Stimulated activated CD4-positive, alpha-beta T cell treated with anti-CD3 and anti-CD28 coated beads, Interleukin-15, amount 100 ng/mL, for 1 hour (primary cell): ENCODE data around the gene ZNF778.

Experiments
- DNase-seq, 2 donors: peaks; one replicate each; pipeline ENCODE4 v3.0.0-alpha.2; 2020; ENCODE audit warnings: low read depth in 1 of 2, low spot score in 1 of 2

ZNF778 gene

DNA sequence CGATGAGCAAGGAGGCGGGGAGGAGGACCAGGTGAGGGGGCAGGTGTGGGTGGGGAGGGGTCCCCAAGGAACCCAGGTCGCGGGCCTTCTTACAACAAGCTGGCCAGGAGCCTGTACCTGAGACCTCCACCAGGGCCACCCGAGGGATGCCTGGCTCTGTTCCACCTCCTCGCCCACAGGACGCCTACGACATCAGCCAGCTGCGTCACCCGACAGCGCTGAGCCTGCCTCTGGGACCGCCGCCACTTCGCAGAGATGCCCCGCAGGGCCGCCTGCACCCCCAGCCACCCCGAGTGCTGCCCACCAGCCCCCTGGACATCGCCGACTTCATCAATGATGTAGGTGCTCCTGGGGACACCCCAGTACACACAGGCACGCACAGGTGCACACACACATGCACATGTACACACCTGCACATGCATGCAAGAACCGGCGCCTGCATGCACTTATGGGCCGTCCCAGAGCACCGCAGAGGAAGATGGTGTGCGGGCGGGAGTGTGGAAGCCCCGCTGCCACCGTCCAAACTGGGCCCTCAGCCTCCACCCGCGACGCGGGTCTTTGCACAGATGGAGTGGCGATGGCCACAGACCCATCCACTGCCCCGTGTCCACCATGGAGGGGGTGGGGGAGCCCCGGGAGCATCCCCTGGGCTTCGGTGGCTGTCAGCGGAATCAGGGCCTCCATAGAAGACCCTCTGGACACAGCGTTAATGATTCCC is 23.8 kb upstream of the ZNF778 start:
- DNase-seq: no peak

DNA sequence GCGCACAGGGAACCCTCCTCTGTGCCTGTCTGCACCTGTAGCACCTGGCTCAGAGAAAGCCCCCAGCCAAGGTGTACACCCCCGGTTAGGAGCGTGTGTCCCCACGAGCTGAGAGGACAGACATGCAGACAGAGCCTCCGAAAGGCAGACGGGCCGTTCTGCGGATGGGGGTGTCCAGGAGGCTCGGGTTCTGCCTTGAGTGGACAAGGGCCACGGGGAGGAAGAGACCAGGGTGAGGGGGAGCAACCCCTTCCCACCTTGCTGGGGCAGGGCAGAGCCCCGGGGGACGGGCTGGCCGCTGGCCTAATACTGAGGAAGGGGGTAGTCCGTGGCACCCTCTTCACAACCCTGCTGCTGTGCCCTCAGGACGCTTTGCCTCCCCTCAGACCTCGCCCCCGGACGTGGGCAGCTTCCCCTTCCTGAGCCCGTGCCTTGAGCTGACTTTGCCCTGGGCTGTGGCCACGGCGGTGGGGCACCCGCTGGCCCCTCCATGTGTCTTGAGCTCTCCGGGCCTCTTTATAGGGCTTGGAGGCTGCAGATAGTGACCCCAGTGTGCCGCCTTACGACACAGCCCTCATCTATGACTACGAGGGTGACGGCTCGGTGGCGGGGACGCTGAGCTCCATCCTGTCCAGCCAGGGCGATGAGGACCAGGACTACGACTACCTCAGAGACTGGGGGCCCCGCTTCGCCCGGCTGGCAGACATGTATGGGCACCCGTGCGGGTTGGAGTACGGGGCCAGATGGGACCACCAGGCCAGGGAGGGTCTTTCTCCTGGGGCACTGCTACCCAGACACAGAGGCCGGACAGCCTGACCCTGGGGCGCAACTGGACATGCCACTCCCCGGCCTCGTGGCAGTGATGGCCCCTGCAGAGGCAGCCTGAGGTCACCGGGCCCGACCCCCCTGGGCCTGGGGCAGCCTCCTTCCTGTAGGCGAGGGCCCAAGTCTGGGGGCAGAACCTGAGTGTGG is 22.9 kb upstream of the ZNF778 start:
- no peak for DNase-seq

DNA sequence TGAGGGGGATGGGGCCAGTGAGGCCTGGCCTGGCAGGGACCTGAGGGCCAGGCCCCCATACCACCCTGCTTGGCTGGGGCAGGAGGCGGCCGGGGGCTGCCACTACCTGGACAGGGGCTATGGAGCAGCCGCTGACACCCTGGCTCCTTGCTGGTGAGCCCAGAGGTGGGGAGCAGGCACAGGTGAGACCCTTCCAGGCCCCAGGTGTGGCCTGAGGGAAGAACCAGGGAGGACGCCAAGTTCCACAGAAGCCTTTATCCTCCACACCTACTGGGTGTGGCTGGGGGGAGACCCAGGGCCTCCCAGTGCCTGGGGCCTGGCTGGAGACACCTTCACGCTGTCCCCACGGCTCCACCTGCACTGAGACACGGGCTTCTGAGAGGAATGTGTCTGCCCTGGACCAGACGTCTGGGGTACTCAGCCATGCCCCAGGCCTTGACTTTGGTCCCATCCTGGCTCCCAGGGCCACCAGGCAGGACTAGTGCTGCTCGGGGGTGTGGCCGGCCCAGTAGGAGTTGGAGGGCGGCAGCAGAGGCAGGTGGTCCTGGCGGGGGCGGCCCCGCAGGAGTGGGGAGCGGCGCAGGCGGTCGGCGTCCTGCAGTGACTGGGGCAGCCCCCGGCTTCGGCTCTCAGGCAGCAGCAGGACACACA is 21.9 kb upstream of the ZNF778 start:
- no peak for DNase-seq

DNA sequence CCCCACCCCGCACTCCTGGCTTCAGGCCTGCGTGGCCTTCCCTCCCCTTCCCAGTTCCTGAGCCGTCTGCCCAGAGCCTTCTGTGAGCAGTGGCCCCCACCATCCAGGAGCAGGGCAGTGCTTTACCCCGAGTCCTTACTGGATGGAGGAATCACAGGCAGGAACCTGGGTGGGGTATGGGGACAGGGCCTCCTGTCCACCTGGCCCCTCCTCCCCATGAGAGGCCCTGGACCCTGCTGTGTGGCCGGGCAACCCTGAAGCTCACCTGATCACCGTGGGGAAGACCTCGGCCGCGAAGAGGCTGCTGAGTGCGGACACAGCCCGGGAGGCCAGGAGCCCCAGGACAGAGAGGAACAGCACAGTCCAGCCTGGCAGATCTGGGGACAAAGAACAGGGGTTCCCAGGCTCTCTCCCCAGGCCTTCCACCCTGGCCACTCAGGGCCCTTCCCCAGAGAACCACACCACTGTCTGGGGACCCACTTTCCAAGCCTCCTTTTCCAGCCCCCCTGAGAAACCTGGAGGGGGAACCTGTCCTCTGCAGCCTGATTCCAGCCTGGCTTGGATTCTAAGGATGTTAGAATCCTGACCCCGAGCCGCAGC is 20.4 kb upstream of the ZNF778 start:
- DNase-seq: no peak

DNA sequence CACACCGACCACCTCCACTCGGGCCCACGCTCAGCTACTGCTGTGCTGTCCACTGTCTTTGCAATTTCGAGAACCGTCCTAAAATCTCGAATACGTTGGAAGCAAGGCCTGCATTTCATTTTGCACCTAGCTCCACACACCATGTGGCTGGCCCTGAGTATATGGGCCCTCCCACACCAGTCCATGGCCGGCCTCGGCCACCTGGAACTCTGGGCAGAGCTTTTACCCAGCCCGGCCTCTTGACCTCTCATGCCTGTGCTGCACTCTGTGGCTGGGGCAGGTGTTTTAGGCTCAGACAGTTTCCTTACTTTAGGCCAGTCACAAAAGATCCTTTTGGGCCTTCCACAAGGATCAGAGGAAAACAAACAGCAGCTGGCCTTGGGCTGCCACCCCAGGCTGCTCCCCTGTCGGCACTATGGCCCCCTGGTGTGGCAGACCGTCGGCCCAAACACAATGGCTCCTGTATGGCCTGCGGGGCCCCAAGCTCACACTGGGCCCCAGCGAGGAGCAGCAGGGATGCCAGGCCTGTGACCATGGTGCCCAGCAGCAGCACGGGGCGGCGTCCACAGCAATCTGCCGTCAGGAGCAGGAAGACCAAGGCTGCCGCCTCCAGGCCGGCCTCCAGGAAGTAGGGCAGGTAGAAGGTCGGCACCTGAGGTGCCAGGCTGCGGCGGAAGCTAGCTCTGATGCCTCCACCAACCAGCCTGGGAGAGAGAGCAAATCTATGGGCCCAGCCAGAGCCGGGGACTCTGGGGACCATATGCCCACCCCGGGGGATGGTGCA is 19.7 kb upstream of the ZNF778 start:
- DNase-seq: no peak

DNA sequence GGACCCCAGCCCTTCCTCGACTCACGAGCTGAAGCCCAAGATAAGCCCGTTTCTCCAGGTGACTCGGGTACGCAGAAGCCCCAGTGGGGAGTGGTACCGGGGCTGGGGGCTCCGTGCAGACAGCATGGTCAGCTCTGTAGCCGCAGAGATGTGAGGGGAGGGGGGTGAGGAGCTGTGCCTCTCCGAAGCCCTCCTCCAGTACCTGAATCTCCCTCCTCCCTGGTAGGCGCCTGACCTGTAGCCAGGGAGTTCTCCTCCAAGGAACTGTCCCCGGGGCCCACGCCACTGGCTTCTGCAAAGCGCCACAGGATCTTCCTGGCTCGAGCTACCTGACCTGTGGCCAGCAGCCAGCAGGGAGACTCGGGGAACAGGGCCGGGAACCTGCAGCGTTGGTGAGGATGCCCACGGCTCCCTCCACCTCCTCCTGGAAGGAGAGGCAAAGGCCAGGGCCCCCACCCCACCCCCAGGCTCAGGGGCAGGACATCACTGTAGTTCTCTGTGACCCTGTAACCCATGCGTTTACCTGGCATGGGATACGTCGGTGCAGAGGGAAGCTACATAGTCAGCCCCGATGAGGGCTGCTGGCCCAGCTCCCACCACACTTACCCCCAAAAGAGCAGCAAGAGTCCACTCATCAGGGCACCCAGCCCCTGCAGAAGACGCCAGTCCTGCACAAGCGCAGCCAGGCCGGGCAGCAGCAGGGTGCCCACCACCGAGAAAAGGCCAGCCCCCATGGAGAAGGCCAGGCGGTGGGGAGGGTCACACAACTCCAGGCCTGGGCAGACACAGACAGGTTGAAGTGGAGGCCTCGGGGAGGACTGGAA is 18.9 kb upstream of the ZNF778 start:
- DNase-seq: no peak

DNA sequence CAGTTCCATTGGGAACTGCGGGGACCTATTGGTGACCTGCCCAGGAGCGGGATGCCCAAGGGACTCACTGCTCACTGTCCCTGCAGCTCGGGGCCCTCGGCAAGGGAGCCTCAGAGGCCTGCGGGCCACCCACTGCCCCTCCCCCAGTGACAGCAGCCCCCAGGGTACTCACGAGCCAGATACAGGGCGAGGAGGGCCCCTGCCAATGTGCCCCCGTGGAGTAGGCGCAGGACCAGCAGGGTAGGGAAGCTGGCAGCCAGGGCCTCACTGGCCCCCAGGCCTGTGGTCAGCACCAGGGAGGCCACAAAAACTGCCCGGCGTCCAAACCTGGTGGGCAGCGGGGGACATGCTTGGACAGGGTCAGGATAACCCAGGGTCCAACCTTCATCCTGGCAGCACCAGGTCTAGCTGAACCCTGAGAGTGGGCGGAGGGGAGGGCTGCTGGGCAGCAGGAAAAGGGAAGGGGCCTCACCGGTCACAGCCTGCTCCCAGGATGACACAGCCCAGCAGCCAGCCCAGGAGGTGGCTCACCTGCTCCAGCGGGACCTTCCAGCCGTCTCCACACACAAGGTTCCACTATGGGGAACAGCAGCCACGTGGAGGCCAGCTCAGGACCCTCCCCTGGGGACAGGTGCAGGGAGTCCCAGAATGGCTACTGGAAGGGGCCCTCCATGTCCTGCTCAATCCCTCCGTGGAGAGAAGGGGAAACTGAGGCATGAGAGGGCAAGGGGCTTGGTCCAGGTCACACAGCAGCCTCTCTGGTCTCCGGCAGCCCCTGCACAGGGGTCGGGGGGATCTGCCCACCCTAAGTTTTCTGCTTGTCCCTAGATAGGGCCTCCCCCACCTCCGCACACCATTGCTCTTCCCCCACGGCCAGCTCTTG is 18.0 kb upstream of the ZNF778 start:
- no peak for DNase-seq

DNA sequence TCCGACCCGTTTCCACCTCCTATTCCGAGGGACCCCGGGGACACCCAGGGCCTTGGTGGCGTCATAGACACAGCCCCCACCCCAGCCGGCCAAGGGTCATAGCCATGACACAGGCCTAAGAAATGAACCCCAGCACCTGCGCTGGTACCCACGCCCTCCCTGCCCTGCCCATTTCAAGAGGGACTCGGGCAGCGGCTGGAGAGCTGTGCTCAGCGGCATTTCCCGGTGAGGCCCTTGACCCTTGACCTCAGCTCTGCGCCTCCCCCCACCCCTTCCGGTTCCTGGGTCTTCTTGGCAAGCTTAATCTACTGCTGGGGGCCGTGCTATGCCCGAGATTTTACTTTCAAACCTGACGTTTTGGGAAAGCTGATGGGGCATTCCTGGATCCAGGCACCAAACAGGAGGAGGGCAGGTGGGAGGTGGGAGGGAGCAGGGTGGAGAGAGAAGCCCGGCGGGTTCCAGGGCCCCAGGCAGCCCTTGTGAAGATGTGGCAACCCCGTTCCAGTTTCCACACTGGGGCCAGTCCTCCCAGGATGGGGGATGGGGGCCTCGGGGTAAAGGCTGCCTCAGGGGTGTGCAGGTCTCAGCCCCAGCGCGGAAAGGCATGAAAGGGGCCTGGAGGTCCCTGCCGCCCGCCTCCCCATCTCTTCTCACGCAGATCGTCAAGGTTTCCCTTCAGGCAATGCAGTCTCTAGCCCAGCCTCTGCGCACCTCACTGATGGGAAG is 17.2 kb upstream of the ZNF778 start, which contains the start of gene SLC22A31:
SLC22A31 (minus strand) TSS at position 414 of the 726 bp plus-strand sequence; CDS start at position 378, 36 bp downstream.
- no peak for DNase-seq

DNA sequence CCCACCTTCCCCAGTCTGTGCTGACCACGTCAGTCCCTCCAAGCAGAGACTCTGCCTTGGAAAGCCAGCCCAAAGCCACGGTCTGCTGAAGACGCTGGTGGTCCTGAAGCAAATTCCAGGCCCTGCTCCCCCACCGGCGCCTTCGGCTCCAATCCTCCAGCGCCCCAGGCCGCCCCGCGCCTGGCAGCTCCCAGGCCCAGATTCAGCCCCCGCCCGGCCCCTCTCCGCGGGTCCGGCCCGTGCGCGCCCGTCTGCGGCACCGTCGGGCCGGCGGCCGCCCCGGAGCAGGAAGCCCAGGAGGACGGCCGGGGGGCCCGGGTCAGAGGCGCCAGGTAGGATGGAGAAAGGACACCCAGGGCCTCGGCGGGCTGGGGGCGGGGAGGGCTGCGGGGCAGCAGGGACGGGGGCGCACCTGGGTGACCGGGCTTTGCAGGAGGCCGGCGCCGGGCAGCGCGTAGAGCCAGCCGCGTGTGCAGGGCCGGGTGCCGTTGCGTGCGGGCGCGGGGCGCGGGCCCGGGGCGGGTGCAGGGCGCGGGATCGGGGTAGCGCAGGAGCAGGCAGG is 16.6 kb upstream of the ZNF778 start:
- DNase-seq: no peak

DNA sequence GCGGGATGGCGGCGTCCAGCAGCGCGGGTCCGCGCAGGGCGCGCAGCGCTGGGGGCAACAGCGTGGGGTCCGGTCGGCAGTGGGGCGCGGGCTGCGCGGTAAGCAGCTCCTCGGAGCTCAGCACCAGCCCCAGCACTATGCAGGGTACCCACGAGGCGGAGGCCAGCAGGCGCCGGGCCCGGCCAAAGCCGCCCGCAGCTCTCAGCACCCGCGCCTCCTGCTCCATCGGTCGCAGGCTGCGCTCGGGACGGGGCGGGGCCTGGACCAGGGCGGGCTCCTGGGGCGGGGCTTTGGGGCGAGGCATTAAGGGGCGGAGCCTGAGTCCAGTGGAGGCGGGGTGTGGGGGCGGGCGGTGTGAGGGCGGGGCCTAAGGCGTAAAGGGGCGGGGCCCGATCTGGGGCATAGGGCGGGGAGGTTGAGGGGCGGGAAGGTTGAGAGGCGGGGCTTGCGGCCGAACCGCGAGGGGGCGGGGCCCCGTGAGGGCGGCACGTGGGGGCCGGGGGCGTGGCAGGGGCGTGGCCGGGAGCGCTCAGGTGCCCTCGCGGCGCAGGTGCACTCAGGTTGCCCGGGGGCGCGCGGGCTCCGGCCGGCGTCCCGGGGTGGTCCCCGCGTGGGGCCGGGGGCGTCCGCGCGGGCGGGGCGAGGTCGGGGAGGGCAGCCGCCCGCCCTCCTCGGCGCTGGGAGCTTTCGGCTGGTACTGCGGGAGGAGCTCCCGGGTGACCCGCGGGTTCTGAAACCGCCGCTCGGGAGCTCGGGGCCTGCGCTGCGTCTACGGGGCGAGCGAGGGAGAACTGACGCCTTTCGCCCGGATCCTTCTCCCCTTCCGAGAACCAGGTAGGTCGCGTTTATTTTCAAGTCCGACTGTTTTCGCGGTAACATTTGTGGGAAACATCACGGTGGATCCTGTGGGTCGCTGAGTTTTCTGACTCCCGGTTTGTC is 15.8 kb upstream of the ZNF778 start:
- peak; percentile 56 to 71 for DNase-seq

DNA sequence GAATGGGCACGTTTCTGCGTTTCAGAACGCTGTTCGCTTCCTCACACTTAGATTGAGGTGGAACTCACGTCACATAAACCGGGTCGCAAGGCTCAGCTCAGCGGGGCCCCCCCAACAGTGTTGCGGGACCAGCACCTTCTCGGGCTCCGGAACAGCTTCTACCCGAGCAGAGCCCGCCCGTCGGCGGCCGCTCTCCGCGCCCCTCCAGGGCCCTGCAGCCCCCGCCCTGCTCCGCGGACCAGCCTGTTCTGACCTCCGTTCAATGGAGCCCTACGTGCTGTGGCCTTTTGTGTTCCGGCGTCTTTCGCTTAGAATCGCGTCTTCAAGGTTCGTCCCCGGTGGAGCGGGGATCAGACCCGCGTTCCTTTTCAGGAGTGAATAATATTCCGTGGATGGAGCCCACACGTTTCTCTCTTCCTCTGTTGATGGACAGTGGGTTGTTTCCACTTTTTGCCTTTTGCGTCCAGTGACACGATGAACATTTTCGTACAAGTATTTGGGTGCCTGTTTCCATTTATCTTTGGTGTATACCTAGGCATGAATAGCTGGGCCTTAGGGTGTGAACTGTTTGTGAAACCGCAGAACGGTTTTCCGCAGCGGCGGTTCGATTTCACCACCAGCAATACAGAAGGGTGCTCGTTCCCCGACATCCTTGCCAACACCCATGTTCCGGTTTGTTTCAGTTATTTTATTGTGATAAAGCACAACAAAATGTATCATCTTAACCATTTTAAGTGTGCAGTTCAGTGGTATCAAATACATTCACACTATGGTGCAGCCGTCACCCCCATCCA is 14.9 kb upstream of the ZNF778 start:
- DNase-seq: no peak

DNA sequence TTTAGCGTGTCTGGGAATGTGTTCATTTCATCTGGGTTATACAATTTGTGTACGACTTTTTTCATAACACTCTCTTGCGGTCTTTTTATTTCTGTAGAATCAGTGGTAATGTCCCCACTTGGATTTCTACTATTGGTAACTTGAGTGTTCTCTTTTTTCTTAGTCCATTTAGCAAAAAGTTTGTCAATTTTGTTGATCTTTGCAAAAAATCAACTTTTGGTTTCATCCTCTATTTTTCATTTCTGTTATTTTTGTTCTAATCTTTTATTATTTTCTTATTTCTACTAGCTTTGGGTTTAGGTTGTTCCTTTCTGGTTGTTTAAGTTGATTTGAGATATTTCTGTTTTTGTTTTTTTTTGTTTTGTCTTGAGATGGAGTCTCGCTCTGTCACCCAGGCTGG is 9.5 kb upstream of the ZNF778 start:
- no peak for DNase-seq

DNA sequence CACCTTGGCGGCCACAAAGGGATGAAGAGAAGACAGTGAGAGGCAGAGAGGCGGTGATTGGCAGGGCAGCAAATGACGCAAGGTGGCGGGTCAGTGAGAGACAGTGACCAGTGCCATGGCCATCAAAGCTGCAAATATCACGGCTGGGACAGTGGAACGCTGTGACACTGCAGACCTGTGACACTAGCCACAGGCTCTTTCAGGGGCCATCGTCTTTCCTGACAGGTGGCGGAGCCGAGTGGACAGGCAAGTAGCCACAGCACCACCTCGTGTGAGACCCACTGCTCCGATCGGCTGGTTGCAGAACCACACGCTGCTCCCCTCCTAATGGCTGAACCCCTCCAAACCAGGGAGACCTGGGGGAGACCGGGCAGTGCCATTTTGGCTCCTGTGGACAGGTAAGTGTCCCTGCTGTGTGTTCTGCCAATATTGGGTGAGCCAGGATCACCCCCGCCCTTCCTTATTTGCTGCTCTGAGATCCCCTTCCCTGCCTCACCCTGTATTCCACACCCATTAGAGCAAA is 7.9 kb upstream of the ZNF778 start:
- no peak for DNase-seq

DNA sequence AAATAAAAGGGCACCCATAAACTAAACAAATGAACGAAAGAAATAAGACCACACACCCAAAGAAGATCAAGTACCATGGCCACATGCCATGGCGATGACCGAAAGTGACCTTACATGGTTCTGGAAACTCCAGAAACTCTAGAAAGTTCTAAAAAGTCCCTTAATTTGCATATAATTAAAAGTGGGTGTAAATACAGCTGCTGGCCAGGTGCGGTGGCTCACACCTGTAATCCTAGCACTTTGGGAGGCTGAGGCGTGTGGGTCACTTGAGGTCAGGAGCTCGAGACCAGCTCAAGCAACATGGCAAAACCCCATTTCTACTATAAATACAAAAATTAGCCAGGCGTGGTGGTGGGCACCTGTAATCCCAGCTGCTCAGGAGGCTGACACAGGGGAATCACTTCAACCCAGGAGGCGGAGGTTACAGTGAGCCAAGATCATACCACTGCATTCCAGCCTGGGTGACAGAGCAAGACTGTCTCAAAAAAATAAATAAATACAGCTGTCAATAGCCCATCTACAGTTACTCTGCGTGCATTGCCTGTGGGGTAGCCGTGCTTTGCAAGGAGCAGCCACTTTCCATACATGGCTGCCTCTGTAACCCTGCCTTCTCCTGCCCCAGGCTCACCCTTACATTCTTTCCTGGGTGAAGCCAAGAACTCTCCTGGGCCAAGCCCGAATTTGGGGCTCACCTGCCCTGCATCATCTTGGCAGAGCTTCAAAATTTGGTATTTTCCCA is 7.2 kb upstream of the ZNF778 start:
- no peak for DNase-seq
